D341Med (cell line): ENCODE results near the gene SGO2.
"Not testable (repeated sequence)": the region's sequence is repeated elsewhere in the genome, so short reads cannot be mapped to it uniquely, and the experiment has no call there.

Experiments used
- DNase-seq: peaks from one replicate; pipeline ENCODE4 v3.0.0; 2012; ENCODE audit warnings: low spot score

Gene SGO2

DNA sequence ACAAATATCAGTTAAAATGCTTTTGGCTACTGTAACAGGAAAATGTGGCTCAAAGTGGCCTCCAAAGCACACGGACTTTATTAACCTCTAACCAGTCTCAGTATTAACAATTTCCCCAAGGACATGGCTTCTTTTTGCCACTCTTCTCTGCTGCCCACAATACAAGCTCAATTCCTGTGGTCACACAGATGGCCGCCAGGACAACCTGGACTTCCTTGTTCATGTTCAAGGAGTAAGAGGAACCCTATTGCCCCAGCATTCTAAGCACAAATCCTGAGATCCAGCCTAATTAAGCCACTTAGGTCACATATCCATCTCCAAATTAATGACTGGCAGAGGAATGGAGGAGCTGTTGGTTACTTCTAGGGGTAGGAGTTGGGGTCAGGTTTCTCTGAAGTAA lies 98.0 kb downstream of the SGO2 start:
- DNase-seq, result no peak

DNA sequence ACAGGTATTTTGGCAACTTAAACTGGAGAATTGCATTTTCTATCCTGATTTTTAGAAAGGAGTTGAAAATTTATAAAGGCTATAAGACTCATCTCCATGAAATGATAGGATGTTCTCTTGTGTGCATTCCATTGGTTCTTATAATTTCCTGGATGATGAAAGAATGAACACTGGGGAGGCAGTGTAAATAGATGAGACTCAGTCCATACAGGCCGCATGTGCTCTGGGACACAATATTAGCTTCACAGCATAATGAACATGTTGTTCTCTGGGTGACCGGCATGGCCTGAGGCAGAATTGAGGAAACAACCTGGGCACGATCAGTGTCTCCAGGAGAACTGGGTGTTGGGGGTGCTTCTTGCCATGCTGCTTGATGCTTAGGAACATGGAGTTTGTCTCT lies 98.7 kb downstream of the SGO2 start:
- no peak for DNase-seq

DNA sequence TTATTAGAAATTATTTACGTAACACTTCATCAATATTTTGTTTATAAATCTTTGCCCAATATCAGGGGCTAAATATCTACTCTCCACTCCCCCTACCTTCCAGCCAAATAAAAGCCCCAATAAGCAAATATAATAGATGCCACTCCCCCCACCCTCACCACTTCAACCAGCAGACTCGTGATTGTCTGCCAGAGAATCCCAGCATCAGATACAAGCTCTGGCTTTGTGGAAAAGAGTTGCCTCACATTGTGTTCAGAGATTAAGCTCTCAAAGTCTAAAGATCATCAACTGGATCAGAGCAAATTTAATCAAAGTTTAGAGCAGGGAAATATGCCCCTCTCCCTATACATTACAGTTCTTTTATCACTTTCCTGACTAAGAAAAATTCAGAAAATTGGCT lies 99.3 kb downstream of the SGO2 start:
- no peak for DNase-seq

DNA sequence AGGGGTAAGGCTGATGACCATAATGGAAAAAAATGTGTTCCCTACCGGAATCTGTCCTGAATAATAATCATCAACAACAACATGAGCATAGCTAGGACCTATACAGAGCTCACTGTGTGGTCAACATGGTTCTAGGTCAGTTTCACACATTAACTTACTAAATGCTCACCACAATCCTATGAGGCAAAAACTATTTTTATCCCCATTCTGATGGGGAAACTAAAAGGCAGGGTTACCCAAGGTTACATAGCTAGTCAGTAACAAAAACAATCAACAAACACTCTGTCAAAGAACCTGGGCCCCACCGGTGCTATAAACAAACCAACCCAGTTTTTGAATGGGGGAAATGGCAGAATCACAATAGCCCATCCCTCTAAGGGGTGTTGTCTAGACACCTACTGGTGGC lies 100.0 kb downstream of the SGO2 start:
- DNase-seq, result no peak

DNA sequence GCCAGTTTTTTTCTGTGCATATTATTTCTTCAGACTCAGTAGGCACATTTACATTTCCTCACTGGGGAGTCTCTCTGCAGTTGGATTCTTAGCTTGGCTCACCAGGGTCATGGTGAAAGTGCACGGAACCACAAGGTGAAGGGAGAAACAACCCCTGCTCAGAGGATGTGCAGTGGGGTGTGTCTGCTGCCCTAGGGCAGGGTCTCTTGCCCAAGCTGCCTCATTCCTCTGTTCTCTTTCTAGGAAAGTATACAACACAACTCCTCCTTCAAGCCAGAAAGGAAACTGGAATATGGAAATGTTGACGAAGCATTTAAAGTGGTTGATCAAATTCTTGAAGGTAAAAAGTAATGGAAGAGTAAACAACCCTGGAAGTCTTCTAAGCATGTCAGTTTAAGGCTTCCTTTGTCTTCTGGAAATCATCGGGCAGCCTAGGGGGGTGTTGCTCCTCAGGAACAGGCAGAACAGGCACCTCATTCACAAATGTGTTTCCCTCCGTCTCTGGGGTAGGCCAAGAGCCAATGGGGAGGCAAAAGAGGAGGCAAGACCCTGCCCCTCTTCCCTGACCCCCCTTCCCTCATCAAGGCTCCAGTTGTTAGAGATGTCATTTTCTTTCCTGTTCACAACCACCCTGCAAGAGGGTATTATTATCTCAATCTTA lies 101.2 kb downstream of the SGO2 start:
- DNase-seq, result no peak

DNA sequence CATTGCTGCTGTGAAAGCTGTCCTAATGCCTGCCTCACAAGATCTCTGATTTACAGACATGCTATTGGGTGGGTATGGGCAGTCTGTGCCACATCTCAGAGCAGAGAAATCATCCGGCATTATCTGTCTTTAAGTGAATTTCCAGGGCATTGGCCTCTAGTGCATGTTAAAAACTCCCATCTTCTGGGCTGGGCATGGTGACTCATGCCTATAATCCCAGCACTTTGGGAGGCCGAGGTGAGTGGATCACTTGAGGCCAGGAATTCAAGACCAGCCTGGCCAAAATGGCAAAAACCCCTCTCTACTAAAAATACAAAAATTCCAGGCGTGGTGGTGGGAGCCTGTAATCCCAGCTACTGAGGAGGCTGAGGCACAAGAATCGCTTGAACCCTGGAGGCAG lies 102.5 kb downstream of the SGO2 start:
- DNase-seq, result not testable (repeated sequence)

DNA sequence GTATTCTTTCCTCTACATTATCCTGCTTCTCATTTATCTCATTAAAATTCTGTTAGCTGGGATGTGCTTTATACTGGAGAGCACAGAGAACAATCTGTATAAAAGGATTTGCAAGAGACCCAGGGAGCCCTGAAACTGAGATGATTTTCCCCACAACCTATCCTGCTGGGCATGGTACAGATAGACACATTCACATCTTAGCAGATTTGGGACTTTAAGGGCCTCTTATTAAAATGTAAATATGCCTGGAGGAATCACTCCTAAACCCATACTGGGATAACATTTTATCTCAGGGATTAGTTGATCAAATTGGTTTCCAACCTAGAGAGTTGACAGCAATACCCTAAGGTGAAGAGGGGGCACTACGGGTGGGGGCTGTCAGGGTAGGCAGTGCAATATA lies 105.3 kb downstream of the SGO2 start:
- DNase-seq, result no peak
